Activated CD8-positive, alpha-beta T cell treated with anti-CD3 and anti-CD28 coated beads for 36 hours (primary cell): Measurements from ENCODE around the gene RPL36. TPM values are rescaled to one million over a fixed set of nuclear protein-coding genes. Genes with fewer than 3 reads are reported as not detected.

Source experiments
- ATAC-seq: fragments of 200-7000 bp; cut with Tn5 transposase; one replicate; pipeline ENCODE4 v1.10.0; 2021; ENCODE audit warnings: mild to moderate bottlenecking, moderate library complexity
- CTCF ChIA-PET: fragments of 350-600 bp; sonication (Branson Sonifier 250); formaldehyde crosslinking; loops from one replicate; lab custom pipeline; 2021; ENCODE audit warnings: antibody characterized with exemption; lab: Charles Lee
- POLR2A ChIA-PET: fragments of 350-600 bp; sonication (Branson Sonifier 250); formaldehyde crosslinking; loops from one replicate; lab custom pipeline; 2021; ENCODE audit warnings: antibody characterized with exemption; lab: Charles Lee
- DNase-seq: peaks from one replicate; pipeline ENCODE4 v3.0.0-alpha.2; 2020
- H3K27ac Mint-ChIP-seq: one replicate; pipeline ENCODE4 v1.8.0; 2021; ENCODE audit warnings: mild to moderate bottlenecking, mixed read lengths
- H3K27me3 Mint-ChIP-seq: one replicate; pipeline ENCODE4 v1.8.0; 2021; ENCODE audit warnings: mixed read lengths
- H3K36me3 Mint-ChIP-seq: one replicate; pipeline ENCODE4 v1.8.0; 2021; ENCODE audit warnings: low read depth, mixed read lengths
- H3K4me1 Mint-ChIP-seq: one replicate; pipeline ENCODE4 v1.8.0; 2021; ENCODE audit warnings: low read depth, mixed read lengths
- H3K4me3 Mint-ChIP-seq: one replicate; pipeline ENCODE4 v1.8.0; 2021; ENCODE audit warnings: mild to moderate bottlenecking, moderate library complexity, mixed read lengths
- H3K9me3 Mint-ChIP-seq: one replicate; pipeline ENCODE4 v1.8.0; 2021; ENCODE audit warnings: mixed read lengths
- intact Hi-C: fragments of 100-400 bp; cut with micrococcal nuclease; formaldehyde crosslinking; loops from one replicate; pipeline ENCODE4 v1.10.0; 2022
- total RNA-seq, 2 experiments: library from RNA; stranded (reverse); gene quantifications; one replicate each; pipeline ENCODE4 v1.2.3, GENCODE V29; 2021
- TF ChIP-seq, protein P1 (sequence below): fragments of 200-600 bp; IDR thresholded peaks from one replicate; pipeline ENCODE4 v1.8.0; 2022; ENCODE audit warnings: antibody characterized with exemption, mild to moderate bottlenecking

RPL36 gene
- total RNA-seq, 2 experiments from 2014 or later = 1,711 to 1,715 TPM

DNA sequence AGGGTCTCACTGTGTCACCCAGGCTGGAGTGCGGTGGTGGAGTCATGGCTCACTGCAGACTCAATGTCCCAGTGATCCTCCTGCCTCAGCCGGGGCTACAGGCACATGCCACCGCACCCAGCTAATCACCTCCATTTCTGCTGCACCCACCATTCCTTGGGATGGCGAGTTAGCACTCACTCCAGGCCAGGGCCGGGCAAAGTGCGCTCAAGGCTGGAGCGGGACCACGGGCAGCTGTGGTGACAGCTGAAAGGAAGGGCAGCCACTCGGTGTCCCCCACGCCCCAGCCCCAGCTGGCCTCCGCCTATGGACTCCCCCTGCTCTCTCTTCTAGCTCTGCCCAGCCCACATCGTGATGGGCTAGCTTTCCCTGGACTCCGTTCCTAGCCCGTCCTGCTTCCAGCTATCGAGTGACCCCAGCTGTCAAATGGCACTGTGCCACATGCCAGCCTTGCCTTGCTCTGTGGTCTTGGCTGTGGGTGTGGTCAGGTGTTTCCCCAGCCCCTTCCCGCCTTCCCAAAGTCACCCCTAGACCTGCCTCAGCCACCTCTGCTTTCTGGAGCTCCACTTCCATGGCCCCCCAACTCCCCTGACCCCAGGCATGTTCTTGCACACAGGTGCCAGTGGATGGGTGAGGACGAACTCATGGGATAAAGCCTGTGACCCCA, 13.9 kb upstream of the RPL36 start:
- DNase-seq (no peak), ATAC-seq (no peak)
- H3K27me3 Mint-ChIP-seq = no peaks in the 10 kb centered on the region
- H3K4me3 Mint-ChIP-seq = no peak overlapping the region
- H3K9me3 Mint-ChIP-seq = no peaks in the 10 kb centered on the region
- peaks cover 11% of the 10 kb centered on the region for H3K4me1 Mint-ChIP-seq
- intact Hi-C loops = no loop called here
- ChIA-PET CTCF (interaction anchor here (1.2 to 1.4 kb wide), 3 partner anchors 10 to 13 kb away, joined by 3 to 5 read pairs (median 3); no protein-coding TSS in a partner anchor), POLR2A (interaction anchor here (0.8 to 2.2 kb wide), 6 partner anchors 10 to 152 kb away, joined by 3 to 13 read pairs (median 4); partner anchors contain the start of genes SAFB and SAFB2)
- no peak overlapping the region for H3K27ac Mint-ChIP-seq
- peaks cover 20% of the 10 kb centered on the region for H3K36me3 Mint-ChIP-seq
- TF ChIP-seq, protein P1, sequence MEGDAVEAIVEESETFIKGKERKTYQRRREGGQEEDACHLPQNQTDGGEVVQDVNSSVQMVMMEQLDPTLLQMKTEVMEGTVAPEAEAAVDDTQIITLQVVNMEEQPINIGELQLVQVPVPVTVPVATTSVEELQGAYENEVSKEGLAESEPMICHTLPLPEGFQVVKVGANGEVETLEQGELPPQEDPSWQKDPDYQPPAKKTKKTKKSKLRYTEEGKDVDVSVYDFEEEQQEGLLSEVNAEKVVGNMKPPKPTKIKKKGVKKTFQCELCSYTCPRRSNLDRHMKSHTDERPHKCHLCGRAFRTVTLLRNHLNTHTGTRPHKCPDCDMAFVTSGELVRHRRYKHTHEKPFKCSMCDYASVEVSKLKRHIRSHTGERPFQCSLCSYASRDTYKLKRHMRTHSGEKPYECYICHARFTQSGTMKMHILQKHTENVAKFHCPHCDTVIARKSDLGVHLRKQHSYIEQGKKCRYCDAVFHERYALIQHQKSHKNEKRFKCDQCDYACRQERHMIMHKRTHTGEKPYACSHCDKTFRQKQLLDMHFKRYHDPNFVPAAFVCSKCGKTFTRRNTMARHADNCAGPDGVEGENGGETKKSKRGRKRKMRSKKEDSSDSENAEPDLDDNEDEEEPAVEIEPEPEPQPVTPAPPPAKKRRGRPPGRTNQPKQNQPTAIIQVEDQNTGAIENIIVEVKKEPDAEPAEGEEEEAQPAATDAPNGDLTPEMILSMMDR = no peak

DNA sequence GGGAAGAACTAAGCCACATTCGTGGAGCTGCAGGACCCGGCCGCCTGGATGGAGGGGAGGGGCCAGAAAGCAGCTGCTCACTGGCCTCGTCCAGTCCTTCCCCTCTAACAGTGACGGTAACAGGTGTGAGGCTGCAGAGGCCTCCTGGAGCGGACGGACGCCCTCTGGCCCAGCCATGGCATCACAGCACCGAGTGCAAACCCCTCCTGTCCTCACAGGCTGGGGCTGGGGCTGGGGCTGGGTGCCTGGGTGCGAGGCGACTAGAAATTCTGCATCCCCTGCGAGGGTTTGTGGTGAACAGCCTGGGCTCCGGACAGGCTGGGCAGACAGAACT, 13.4 kb upstream of the RPL36 start:
- CTCF ChIA-PET = interaction anchor here (1.4 kb wide), 2 partner anchors 11 to 12 kb away, joined by 3 to 5 read pairs; no protein-coding TSS in a partner anchor
- no peak for DNase-seq
- Mint-ChIP-seq H3K4me1 (peaks cover 15% of the 10 kb centered on the region), H3K9me3 (no peaks in the 10 kb centered on the region), H3K36me3 (peaks cover 20% of the 10 kb centered on the region), H3K27ac (no peak overlapping the region), H3K27me3 (no peaks in the 10 kb centered on the region), H3K4me3 (no peak overlapping the region)
- intact Hi-C loops = no loop called here
- ATAC-seq = no peak
- TF ChIP-seq, protein P1 = no peak
- POLR2A ChIA-PET = interaction anchor here (1.0 to 2.2 kb wide), 3 partner anchors 11 to 151 kb away, joined by 3 to 10 read pairs (median 3); no protein-coding TSS in a partner anchor

- no peak for ATAC-seq
- Mint-ChIP-seq H3K27ac (no peak overlapping the region), H3K27me3 (no peaks in the 10 kb centered on the region), H3K4me1 (peaks cover 15% of the 10 kb centered on the region), H3K4me3 (no peak overlapping the region), H3K9me3 (no peaks in the 10 kb centered on the region), H3K36me3 (peaks cover 18% of the 10 kb centered on the region)
- intact Hi-C loops = no loop called here
- TF ChIP-seq, protein P1 = no peak
- ChIA-PET POLR2A (interaction anchor here (1.0 to 2.2 kb wide), 3 partner anchors 10 to 151 kb away, joined by 3 to 10 read pairs (median 3); no protein-coding TSS in a partner anchor), CTCF (interaction anchor here (1.4 kb wide), 2 partner anchors 11 to 12 kb away, joined by 3 to 5 read pairs; no protein-coding TSS in a partner anchor)
- no peak for DNase-seq
Observed at GRCh38 chr19:5677136-5677535, 13.0 kb upstream of the RPL36 start.

DNA sequence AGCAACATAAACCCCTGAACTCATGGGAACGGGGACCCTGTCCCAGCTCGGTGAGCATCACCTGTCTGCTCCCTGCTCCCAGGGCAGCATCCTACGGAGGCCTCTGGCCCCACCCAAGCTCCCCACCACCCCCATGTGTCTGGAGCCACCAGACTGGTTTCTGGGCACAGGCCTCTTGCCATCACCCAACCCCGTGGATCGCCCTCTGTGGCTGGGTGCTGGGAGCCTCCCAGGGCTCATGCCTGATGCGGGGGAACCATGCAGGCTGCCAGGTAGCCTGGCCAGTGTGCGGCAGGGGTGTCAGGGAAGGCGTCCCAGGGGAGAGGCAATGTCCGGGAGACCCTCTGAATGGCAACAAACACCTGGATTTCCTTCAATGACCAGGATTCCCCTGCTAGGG, 12.5 kb upstream of the RPL36 start:
- H3K9me3 Mint-ChIP-seq = no peaks in the 10 kb centered on the region
- H3K4me3 Mint-ChIP-seq = no peak overlapping the region
- peaks cover 18% of the 10 kb centered on the region for H3K36me3 Mint-ChIP-seq
- H3K27ac Mint-ChIP-seq = no peak overlapping the region
- no peak for ATAC-seq
- ChIA-PET POLR2A (interaction anchor here (1.0 to 2.2 kb wide), 3 partner anchors 10 to 150 kb away, joined by 3 to 10 read pairs (median 3); no protein-coding TSS in a partner anchor), CTCF (no interaction called here)
- H3K27me3 Mint-ChIP-seq = no peaks in the 10 kb centered on the region
- intact Hi-C loops = no loop called here
- DNase-seq = no peak
- H3K4me1 Mint-ChIP-seq = peaks cover 15% of the 10 kb centered on the region
- TF ChIP-seq, protein P1 = no peak
